H1 (cell line): ENCODE results near the gene ASXL3. TPM values are rescaled to one million over a fixed set of nuclear protein-coding genes. Genes with fewer than 3 reads are reported as not detected.

ENCODE experiments used
- CTCF ChIA-PET: fragments of 300-600 bp; sonication (Branson Sonifier 250); formaldehyde crosslinking; loops from one replicate; lab custom pipeline; 2021; ENCODE audit not compliant: partially characterized antibody; lab: Charles Lee
- POLR2A ChIA-PET: fragments of 300-600 bp; sonication (Branson Sonifier 250); formaldehyde crosslinking; loops from one replicate; lab custom pipeline; 2021; ENCODE audit warnings: inconsistent platforms; ENCODE audit not compliant: partially characterized antibody; lab: Charles Lee
- DNase-seq, 2 experiments: peaks; one replicate each; pipeline versions ENCODE4 v3.0.0 to v3.0.0-alpha.2; 2010 to 2022; ENCODE audit warnings: low spot score in 2 of 2, low read depth in 1 of 2, mixed read lengths in 1 of 2
- FAIRE-seq: peaks from 2 replicates; lab custom pipeline; 2011; peaks lifted over from hg19 to GRCh38; lab: Jason Lieb, UNC
- H2AFZ ChIP-seq: 2 replicates; pipeline ENCODE4 v1.8.1; 2012; ENCODE audit warnings: low read length, inconsistent platforms
- H2AK5ac ChIP-seq: 2 replicates; pipeline ENCODE4 v1.6.1; 2013; ENCODE audit warnings: low read depth, low read length
- H2BK120ac ChIP-seq: replicated peaks from 2 replicates; pipeline ENCODE3; 2013; ENCODE audit warnings: low read depth, low read length, inconsistent platforms
- H2BK12ac ChIP-seq: 2 replicates; pipeline ENCODE4 v1.6.1; 2013; ENCODE audit warnings: low read depth, low read length
- H2BK15ac ChIP-seq: 2 replicates; pipeline ENCODE4 v1.6.1; 2013; ENCODE audit warnings: low read length
- H2BK20ac ChIP-seq: 2 replicates; pipeline ENCODE4 v1.6.1; 2013; ENCODE audit warnings: low read length
- H2BK5ac ChIP-seq: 2 replicates; pipeline ENCODE4 v1.6.1; 2013; ENCODE audit warnings: low read depth, low read length
- H3K14ac ChIP-seq: 2 replicates; pipeline ENCODE4 v1.6.1; 2013; ENCODE audit warnings: inconsistent platforms; ENCODE audit not compliant: insufficient read length
- H3K18ac ChIP-seq: 2 replicates; pipeline ENCODE4 v1.6.1; 2013; ENCODE audit warnings: low read length; ENCODE audit errors: extremely low read depth
- H3K23ac ChIP-seq: 2 replicates; pipeline ENCODE4 v1.6.1; 2013; ENCODE audit warnings: inconsistent platforms; ENCODE audit not compliant: insufficient read length
- H3K23me2 ChIP-seq: 2 replicates; pipeline ENCODE4 v1.6.1; 2013; ENCODE audit warnings: low read depth, low read length
- H3K27ac ChIP-seq: 2 replicates; pipeline ENCODE4 v1.6.1; 2011; ENCODE audit warnings: low read depth, low read length, inconsistent platforms
- H3K27me3 ChIP-seq, 4 experiments: replicated peaks in 1 of 4; 1 replicate in 1 of 4; 2 replicates in 3 of 4; pipeline versions ENCODE4 v1.6.1 to v1.8.1; 2011 to 2013; ENCODE audit warnings: low read length in 3 of 4, mild to moderate bottlenecking in 3 of 4, inconsistent platforms in 2 of 4, mixed read lengths in 2 of 4, moderate library complexity in 1 of 4; ENCODE audit not compliant: control insufficient read depth in 3 of 4, insufficient read depth in 3 of 4; ENCODE audit errors: extremely low read depth in 1 of 4
- H3K36me3 ChIP-seq, 4 experiments: 2 replicates each; pipeline versions ENCODE4 v1.6.1 to v1.8.1; 2011 to 2013; ENCODE audit warnings: mild to moderate bottlenecking in 4 of 4, low read length in 3 of 4, moderate library complexity in 2 of 4, control low read depth in 1 of 4, inconsistent platforms in 1 of 4; ENCODE audit not compliant: insufficient read depth in 4 of 4, control insufficient read depth in 2 of 4
- H3K4ac ChIP-seq: replicated peaks from 2 replicates; pipeline ENCODE3; 2013; ENCODE audit warnings: low read length, low read depth, mixed read lengths, inconsistent platforms; ENCODE audit not compliant: insufficient read length
- H3K4me1 ChIP-seq, 4 experiments: replicated peaks in 1 of 4; 1 replicate in 1 of 4; 2 replicates in 3 of 4; pipeline versions ENCODE4 v1.6.1 to v1.8.1; 2011 to 2013; ENCODE audit warnings: low read length in 3 of 4, inconsistent platforms in 2 of 4, mixed read lengths in 1 of 4; ENCODE audit not compliant: insufficient read depth in 4 of 4, control insufficient read depth in 3 of 4
- H3K4me2 ChIP-seq, 2 experiments: 2 replicates each; pipeline versions ENCODE4 v1.6.1 to v1.8.1; 2011 to 2013; ENCODE audit warnings: low read depth in 2 of 2, low read length in 2 of 2, control low read depth in 1 of 2, inconsistent platforms in 1 of 2, mild to moderate bottlenecking in 1 of 2; ENCODE audit not compliant: insufficient read depth in 1 of 2
- H3K4me3 ChIP-seq, 4 experiments: fragments of 200-600, 300-600 bp in 1 of 4; sonication (generic), shearing (Covaris generic), sonication (Bioruptor Twin) in 1 of 4; 2 replicates each; pipeline versions ENCODE4 v1.5.1 to v1.8.1; 2011 to 2016; ENCODE audit warnings: low read length in 4 of 4, low read depth in 3 of 4, control low read depth in 2 of 4, inconsistent platforms in 2 of 4, mild to moderate bottlenecking in 2 of 4, mixed read lengths in 1 of 4, moderate library complexity in 1 of 4; ENCODE audit not compliant: insufficient read depth in 2 of 4; ENCODE audit errors: extremely low read depth in 1 of 4
- H3K56ac ChIP-seq: replicated peaks from 2 replicates; pipeline ENCODE3; 2013; ENCODE audit warnings: low read depth, mild to moderate bottlenecking, mixed read lengths, low read length, inconsistent platforms; ENCODE audit not compliant: insufficient read length
- H3K79me1 ChIP-seq: 2 replicates; pipeline ENCODE4 v1.6.1; 2013; ENCODE audit warnings: low read depth, low read length, control low read depth
- H3K79me2 ChIP-seq, 2 experiments: 2 replicates each; pipeline versions ENCODE4 v1.6.1 to v1.8.1; 2012 to 2013; ENCODE audit warnings: low read length in 2 of 2, mild to moderate bottlenecking in 2 of 2, inconsistent platforms in 1 of 2; ENCODE audit not compliant: insufficient read depth in 2 of 2, control insufficient read depth in 1 of 2
- H3K9ac ChIP-seq, 4 experiments: replicated peaks in 1 of 4; 1 replicate in 1 of 4; 2 replicates in 3 of 4; pipeline versions ENCODE4 v1.6.1 to v1.8.1; 2011 to 2013; ENCODE audit warnings: low read depth in 3 of 4, low read length in 3 of 4, control low read depth in 2 of 4, mild to moderate bottlenecking in 2 of 4, moderate library complexity in 2 of 4, inconsistent platforms in 1 of 4; ENCODE audit errors: extremely low read depth in 1 of 4
- H3K9me3 ChIP-seq, 2 experiments: 2 replicates each; pipeline versions ENCODE4 v1.6.1 to v1.8.1; 2012 to 2013; ENCODE audit warnings: mild to moderate bottlenecking in 2 of 2, moderate library complexity in 2 of 2, control low read depth in 1 of 2, inconsistent platforms in 1 of 2, low read depth in 1 of 2, low read length in 1 of 2, mixed read lengths in 1 of 2; ENCODE audit not compliant: insufficient read depth in 2 of 2
- H4K20me1 ChIP-seq, 2 experiments: replicated peaks in 1 of 2; 2 replicates each; pipeline versions ENCODE3 to v1.8.1; 2011 to 2013; ENCODE audit warnings: inconsistent platforms in 2 of 2, low read length in 2 of 2, mild to moderate bottlenecking in 1 of 2; ENCODE audit not compliant: insufficient read depth in 2 of 2, control insufficient read depth in 1 of 2
- H4K5ac ChIP-seq: 2 replicates; pipeline ENCODE4 v1.6.1; 2013; ENCODE audit warnings: low read length, low read depth, mixed read lengths, inconsistent platforms; ENCODE audit not compliant: insufficient read length
- H4K8ac ChIP-seq: 2 replicates; pipeline ENCODE4 v1.8.0; 2013; ENCODE audit warnings: mild to moderate bottlenecking, moderate library complexity, low read length, inconsistent platforms; ENCODE audit not compliant: insufficient read depth; ENCODE audit errors: extremely low read depth
- H4K91ac ChIP-seq: replicated peaks from 2 replicates; pipeline ENCODE3; 2013; ENCODE audit warnings: low read length, mixed read lengths, inconsistent platforms; ENCODE audit not compliant: insufficient read length
- FOSL1 ChIP-seq: IDR thresholded peaks from 2 replicates; pipeline ENCODE4 v1.6.1; 2011; ENCODE audit warnings: mild to moderate bottlenecking, low read depth, low read length, moderate library complexity; ENCODE audit not compliant: insufficient read depth
- KDM5A ChIP-seq: fragments of 200-600 bp; IDR thresholded peaks from 2 replicates; pipeline ENCODE4 v1.7.1; 2012; ENCODE audit warnings: mild to moderate bottlenecking, low read length, inconsistent platforms, mixed read lengths
- PHF8 ChIP-seq: fragments of 200-600 bp; sonication (generic); conservative IDR thresholded peaks from 2 replicates; pipeline ENCODE4 v1.7.1; 2012; ENCODE audit warnings: low read depth, mild to moderate bottlenecking, inconsistent platforms, low read length, moderate library complexity
- TAF1 ChIP-seq: IDR thresholded peaks from 2 replicates; pipeline ENCODE4 v1.6.1; 2011; ENCODE audit warnings: mild to moderate bottlenecking, low read depth, low read length
- WGBS, 2 experiments: shearing (Covaris generic) in 1 of 2; methylation state at CpG; one replicate each; pipeline versions ENCODE4 v1.1.6 to v1.1.7; 2013 to 2015; ENCODE audit warnings: low lambda C conversion rate in 2 of 2, mixed read lengths in 2 of 2, inconsistent platforms in 1 of 2, low coverage in 1 of 2, missing lambda C conversion rate in 1 of 2; ENCODE audit not compliant: insufficient replicate concordance in 2 of 2, insufficient coverage in 1 of 2, insufficient read length in 1 of 2; ENCODE audit errors: extremely low coverage in 1 of 2, missing lambda C conversion rate in 1 of 2; 5-methylcytosine and 5-hydroxymethylcytosine counted together
- polyA plus RNA-seq, 7 experiments: library from polyadenylated mRNA; depleted of rRNA in 3 of 7; stranded (reverse) in 5 of 7; unstranded in 2 of 7; fragments of >200 nt in 5 of 7; fragments of 200-250 nt in 2 of 7; gene quantifications; 1 replicate in 5 of 7; 2 replicates in 1 of 7; 4 replicates in 1 of 7; pipeline versions ENCODE4 v1.2.1 to v1.2.3, GENCODE V29; 2011 to 2013; ENCODE audit warnings: missing spikeins in 2 of 7, mixed read lengths in 2 of 7
- total RNA-seq: library from RNA; stranded (reverse); fragmentation: NEBNext Ultra II Directional; extraction: Animal tissue kit (Norgen Biotek cat#: 25700); gene quantifications from 2 replicates; pipeline ENCODE4 v1.2.1, GENCODE V29; 2021
- TF ChIP-seq, protein P1 (sequence below), 3 experiments: IDR thresholded peaks; 1 replicate in 2 of 3; 2 replicates in 1 of 3; pipeline versions ENCODE4 v1.5.1 to v1.6.1; 2011; ENCODE audit warnings: low read length in 3 of 3, mild to moderate bottlenecking in 3 of 3, inconsistent platforms in 2 of 3, low read depth in 1 of 3, moderate library complexity in 1 of 3; ENCODE audit not compliant: insufficient read depth in 1 of 3; ENCODE audit errors: control extremely low read depth in 1 of 3

Gene ASXL3
- total and polyA plus RNA-seq, 2 of the 8 experiments (the other 6 are each of a cell fraction or from before 2014, with no cell fraction given): 0.08 to 1.3 TPM

DNA sequence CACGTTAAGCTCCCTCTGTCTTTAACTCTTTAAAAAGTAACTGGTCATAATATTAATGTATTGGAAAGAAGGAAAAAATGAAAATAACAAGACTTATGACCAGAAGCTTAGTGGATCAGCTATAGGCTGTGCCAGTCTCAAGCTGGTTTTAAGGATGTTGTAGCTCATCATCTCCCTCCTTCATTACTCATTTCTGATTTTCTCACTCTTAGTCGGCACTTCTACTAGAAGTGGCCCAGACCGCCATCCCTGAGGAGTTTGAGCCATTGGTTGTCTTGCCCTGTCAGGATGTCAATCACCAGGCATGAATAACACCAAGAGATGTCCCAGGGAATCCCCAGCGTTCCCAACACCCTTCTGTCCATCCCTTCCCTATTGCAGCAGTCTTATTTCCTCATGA, 151.5 kb downstream of the ASXL3 start:
- no peaks in the 10 kb centered on the region for H3K23me2 ChIP-seq
- TF ChIP-seq KDM5A (no peak), FOSL1 (no peak), TAF1 (no peak), PHF8 (no peak)
- TF ChIP-seq, protein P1, sequence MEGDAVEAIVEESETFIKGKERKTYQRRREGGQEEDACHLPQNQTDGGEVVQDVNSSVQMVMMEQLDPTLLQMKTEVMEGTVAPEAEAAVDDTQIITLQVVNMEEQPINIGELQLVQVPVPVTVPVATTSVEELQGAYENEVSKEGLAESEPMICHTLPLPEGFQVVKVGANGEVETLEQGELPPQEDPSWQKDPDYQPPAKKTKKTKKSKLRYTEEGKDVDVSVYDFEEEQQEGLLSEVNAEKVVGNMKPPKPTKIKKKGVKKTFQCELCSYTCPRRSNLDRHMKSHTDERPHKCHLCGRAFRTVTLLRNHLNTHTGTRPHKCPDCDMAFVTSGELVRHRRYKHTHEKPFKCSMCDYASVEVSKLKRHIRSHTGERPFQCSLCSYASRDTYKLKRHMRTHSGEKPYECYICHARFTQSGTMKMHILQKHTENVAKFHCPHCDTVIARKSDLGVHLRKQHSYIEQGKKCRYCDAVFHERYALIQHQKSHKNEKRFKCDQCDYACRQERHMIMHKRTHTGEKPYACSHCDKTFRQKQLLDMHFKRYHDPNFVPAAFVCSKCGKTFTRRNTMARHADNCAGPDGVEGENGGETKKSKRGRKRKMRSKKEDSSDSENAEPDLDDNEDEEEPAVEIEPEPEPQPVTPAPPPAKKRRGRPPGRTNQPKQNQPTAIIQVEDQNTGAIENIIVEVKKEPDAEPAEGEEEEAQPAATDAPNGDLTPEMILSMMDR (IDR thresholded peaks at IDR 0.05; ENCODE audit: control extremely low read depth in 1 of 3, insufficient read depth in 1 of 3, low read depth in 1 of 3, low read length in 3 of 3): no peak
- FAIRE-seq: no peak
- H2AK5ac ChIP-seq: no peak overlapping the region
- H4K8ac ChIP-seq: no peak overlapping the region
- no peak overlapping the region for H3K14ac ChIP-seq
- no peaks in the 10 kb centered on the region for H3K9me3 ChIP-seq
- H3K4ac ChIP-seq: no peak overlapping the region
- no peak overlapping the region for H2BK15ac ChIP-seq
- CTCF ChIA-PET: interaction anchor here (1.2 to 1.6 kb wide), 3 partner anchors 14 to 55 kb away, joined by 3 to 5 read pairs (median 4); no protein-coding TSS in a partner anchor
- no peak overlapping the region for H2BK120ac ChIP-seq
- no peak overlapping the region for H2BK20ac ChIP-seq
- no peak for DNase-seq
- no peak overlapping the region for H2BK12ac ChIP-seq
- no peaks in the 10 kb centered on the region for H3K79me2 ChIP-seq
- no peak overlapping the region for H4K91ac ChIP-seq
- 93% methylated on average over 4 of the region's 4 CpGs; no CpG with 5 or more reads in 1 of the 2 experiments for WGBS, 2 experiments
- H3K36me3 ChIP-seq: no peaks in the 10 kb centered on the region
- H3K4me3 ChIP-seq: no peak overlapping the region
- H3K56ac ChIP-seq: no peak overlapping the region
- H2BK5ac ChIP-seq: no peak overlapping the region
- POLR2A ChIA-PET: no interaction called here
- H4K5ac ChIP-seq: no peak overlapping the region
- no peaks in the 10 kb centered on the region; a peak in 1 of 7 replicates for H3K4me1 ChIP-seq
- no peak overlapping the region for H3K9ac ChIP-seq
- no peak overlapping the region for H3K4me2 ChIP-seq
- no peaks in the 10 kb centered on the region for H4K20me1 ChIP-seq
- no peak overlapping the region for H3K23ac ChIP-seq
- H2AFZ ChIP-seq: no peak overlapping the region
- H3K18ac ChIP-seq: no peak overlapping the region
- H3K27me3 ChIP-seq: no peaks in the 10 kb centered on the region
- no peak overlapping the region for H3K27ac ChIP-seq
- no peaks in the 10 kb centered on the region for H3K79me1 ChIP-seq
